CD4-positive, alpha-beta T cell treated with Interferon gamma for 1 hour (primary cell): ENCODE data around the gene PCDHB15.

Source experiments
- DNase-seq: peaks from one replicate; pipeline ENCODE4 v3.0.0-alpha.2; 2020

The PCDHB15 gene

DNA sequence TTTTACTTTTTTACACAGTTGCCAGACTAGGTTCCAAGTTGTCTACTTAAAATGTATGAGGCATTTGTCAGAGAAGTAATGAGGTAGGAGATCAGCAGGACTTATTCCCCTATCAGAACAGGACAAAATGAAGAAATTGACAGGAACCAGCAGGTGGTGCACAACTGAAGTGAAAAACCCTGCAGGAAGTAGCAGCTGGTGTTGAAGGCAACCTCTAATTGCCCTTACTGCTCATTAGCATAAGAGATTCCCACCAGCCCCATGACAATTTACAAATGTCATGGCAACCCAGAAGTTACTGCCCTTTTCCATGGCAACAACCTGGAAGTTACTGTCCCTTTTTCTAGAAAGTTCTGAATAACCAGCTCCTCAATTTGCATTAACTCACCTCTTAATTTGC, 5.4 kb downstream of the PCDHB15 start:
- DNase-seq = no peak

DNA sequence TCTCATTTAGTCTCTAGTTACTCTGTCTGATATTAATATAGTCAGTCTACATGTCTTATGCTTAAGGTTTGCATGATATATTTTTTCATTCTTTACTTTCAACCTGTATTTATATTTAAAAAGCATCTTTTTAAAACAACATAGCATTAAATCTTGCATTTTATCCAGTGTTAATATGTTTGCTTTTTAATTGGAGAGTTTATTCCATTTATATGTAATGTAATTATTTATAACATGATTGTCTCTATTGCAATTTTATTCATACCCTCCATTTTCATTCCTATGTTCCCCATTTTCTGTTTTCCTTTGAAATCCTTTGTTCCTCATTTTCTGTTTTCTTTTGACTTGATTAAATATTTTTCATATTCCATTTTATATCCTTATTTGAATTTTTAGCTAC, 13.3 kb downstream of the PCDHB15 start:
- no peak for DNase-seq

DNA sequence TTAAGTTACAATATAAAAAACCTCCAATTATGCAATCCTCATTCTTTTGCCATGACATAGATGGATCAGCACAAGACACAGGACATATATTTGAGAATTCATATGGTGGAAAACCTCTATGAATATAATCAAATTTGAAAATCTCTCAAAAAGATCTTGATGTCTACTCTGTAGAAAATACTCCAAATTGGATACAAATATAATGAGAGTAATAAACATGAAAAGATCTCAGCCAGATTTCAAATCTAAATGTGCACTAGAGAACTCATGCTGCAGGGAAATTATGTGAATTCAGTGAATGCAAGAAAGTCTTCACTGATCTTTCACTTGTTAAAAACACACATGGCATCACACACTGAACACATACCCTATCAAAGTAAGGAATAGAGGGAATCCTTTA, 13.8 kb downstream of the PCDHB15 start:
- no peak for DNase-seq

DNA sequence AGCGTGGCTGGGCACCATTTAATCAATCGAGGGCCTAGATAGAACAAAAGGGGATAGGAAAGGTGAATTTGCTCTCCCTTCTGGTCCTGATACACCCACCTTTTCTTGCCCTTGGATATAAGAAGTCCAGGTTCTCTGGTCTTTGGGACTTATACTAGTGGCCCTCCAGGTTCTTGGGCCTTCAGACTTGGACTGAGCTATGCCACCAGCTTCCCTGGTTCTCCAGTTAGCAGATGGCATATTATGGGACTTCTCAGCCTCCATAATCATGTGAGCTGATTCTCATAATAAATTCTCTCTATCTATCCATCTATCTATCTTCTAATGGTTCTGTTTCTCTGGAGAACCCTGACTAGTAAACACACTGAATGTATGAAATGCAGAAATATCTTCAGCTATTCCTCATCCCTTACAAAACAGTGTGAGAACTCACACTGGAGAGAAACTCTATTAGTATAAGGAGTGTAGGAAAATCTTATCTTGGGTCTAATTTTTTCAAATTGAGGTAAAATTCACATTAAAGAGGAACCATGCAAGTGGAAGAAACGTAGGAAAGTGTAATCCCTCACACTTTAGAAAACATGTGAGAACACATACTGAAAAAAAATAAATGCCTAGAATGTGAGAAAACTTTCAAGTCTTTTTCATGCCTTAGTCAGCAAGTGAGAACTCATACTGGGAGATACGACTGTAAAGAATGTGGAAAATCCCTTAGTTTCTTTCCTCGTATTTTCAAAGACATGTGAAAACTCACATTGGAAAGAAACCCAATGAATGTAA, 15.5 kb downstream of the PCDHB15 start:
- no peak for DNase-seq

DNA sequence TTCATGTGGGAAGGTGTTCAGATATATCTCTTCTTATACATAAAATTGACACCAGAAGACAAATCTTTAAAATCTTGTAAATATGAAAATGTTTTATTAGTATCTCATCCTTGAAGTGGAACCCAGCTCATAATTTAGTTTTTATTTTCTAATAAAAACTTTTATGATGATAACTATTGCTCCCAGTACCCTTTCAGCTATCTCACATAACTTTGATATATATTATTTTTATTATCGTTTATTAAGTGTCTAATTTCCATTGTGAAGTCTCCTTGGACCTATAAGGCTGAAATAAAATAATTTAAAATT, 16.0 kb downstream of the PCDHB15 start:
- DNase-seq = no peak

DNA sequence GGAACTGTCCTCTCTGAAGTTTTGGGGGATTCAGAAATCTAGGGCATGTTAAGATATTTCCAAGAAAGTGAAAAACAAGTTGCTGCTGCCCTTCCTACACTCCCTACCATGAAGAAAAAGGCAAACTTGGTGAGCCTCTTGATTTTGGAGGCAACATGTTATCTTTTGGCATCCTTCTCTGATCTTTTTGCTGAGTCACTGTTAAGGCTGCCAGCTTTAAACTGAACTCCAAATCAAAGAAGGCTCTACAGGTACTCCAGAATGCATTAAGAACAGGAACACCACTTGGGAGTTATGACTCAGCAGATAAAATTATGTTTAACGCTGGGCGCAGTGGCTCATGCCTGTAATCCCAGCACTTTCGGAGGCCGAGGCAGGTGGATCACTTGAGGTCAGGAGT, 24.0 kb downstream of the PCDHB15 start:
- DNase-seq = no peak

DNA sequence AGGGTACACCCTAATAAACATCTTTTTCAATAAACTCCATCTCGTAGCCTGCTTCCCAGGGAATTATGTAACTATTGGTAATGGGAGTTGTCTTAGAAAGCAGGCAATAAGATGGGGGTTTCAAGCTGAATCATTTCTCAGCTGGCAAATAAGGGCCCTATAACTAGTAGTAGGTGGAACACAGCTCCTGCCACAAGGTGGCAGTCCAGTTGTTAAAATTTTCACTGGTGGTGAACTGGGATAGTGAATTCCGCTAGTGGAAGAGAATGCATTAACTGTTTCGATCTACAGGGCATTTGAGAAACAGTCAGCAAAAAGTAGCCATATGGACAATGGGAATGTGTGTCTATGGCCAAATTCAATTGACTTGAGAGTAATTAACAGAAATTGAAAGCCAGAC, 27.7 kb downstream of the PCDHB15 start:
- no peak for DNase-seq

DNA sequence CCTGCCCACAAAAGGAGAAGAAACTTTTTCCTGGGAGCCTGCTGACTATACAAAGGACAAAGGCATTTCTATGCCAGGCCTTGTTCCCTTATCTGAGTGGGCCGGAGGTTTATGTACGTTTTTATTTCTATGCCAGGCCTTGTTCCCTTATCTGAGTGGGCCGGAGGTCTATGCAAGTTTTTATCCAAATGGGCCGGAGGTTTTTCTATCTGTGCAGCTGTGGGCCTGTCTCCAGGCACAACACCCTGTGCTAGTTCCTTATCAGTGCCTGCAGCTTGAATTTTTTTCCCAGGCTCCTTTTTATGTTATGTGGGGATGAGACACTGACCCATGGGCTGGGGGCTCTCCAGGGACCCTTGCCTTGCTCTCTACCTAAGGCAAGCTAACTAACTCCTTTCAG, 53.2 kb downstream of the PCDHB15 start:
- no peak for DNase-seq
